ENCODE measurements around the gene ADAM15.

- TF ChIP-seq CTCF (IDR thresholded peaks at IDR 0.05; ENCODE audit: insufficient read depth, low read depth, low read length) (no peak), EZH2 (IDR thresholded peaks at IDR 0.05; ENCODE audit: insufficient read depth, low read length) (no peak)
These were observed 1.2 kb upstream of the ADAM15 start for GRCh38 chr1:155049651-155050559.

All from astrocyte (in vitro differentiated cells and primary cell).